ENCODE results near the gene MEF2C.
"Not testable (repeated sequence)": the region's sequence is repeated elsewhere in the genome, so short reads cannot be mapped to it uniquely, and the experiment has no call there.

GRCh38 chr5:88901077-88901476, 18.1 kb upstream of the MEF2C start:
- not testable (repeated sequence) for TF ChIP-seq CTCF (conservative IDR thresholded peaks at IDR 0.05 in 1 of 2, IDR thresholded peaks at IDR 0.05 in 1 of 2; ENCODE audit: low read depth in 1 of 2, low read length in 2 of 2); EZH2 (IDR thresholded peaks at IDR 0.05; ENCODE audit: low read length, missing control alignments)
